Posterior vena cava (tissue), 2 donors: ENCODE measurements around the gene DEPP1. TPM values are rescaled to one million over a fixed set of nuclear protein-coding genes. Genes with fewer than 3 reads are reported as not detected.

Experiments
- DNase-seq: peaks from one replicate; pipeline ENCODE4 v3.0.0-alpha.2; 2020; ENCODE audit warnings: low spot score
- intact Hi-C, 2 donors: fragments of 100-400 bp; cut with DNase I; formaldehyde crosslinking; loops; one replicate each; pipeline versions ENCODE4 v1.14.1 to v1.14.2; 2022 to 2023
- total RNA-seq, 2 donors: library from RNA; stranded (reverse); fragmentation: NEBNext Ultra II Directional; extraction: Animal tissue kit (Norgen Biotek cat#: 25700); gene quantifications; one replicate each; pipeline ENCODE4 v1.2.1, GENCODE V29; 2021
- donor health status: DM: yes; HTN: yes; CAD: no.
- donor health status: DM: yes; HTN: yes; CAD: no.

Gene DEPP1
- total RNA-seq, 2 donors from 2014 or later: 58.8 to 105 TPM

GRCh38 chr10:44970812-44971395 lies 7.7 kb downstream of the DEPP1 start:
- DNase-seq: peak; percentile 58
- intact Hi-C loops: no loop called here

- intact Hi-C loops: no loop called here
- peak; percentile 25 for DNase-seq
Measured at GRCh38 chr10:44969854-44970253, 8.8 kb downstream of the DEPP1 start.

GRCh38 chr10:44968500-44969400 lies 9.9 kb downstream of the DEPP1 start:
- peak; percentile 76 for DNase-seq

GRCh38 chr10:44968091-44968490 lies 10.5 kb downstream of the DEPP1 start:
- intact Hi-C loops: no loop called here
- peak; percentile 87 for DNase-seq

More at GRCh38 chr10:44968500-44969400, 9.9 kb downstream of the DEPP1 start:
- intact Hi-C loops: no loop called here

- intact Hi-C loops: no loop called here
- DNase-seq: peak; percentile 84
Measured at GRCh38 chr10:44967616-44968015, 11.0 kb downstream of the DEPP1 start.

- intact Hi-C loops: no loop called here
- DNase-seq: peak; percentile 50
Measured at GRCh38 chr10:44966816-44967509, 11.6 kb downstream of the DEPP1 start.

- no peak for DNase-seq
- intact Hi-C loops: no loop called here
Measured at GRCh38 chr10:44966129-44966815, 12.3 kb downstream of the DEPP1 start.

GRCh38 chr10:44965651-44966097 lies 12.9 kb downstream of the DEPP1 start:
- intact Hi-C loops: no loop called here
- DNase-seq: peak; percentile 61

GRCh38 chr10:44965104-44965503 lies 13.5 kb downstream of the DEPP1 start:
- intact Hi-C loops: no loop called here
- DNase-seq: no peak

- DNase-seq: peak; percentile 85
Measured at GRCh38 chr10:44963772-44964633, 14.6 kb downstream of the DEPP1 start.

GRCh38 chr10:44962870-44963738 lies 15.5 kb downstream of the DEPP1 start:
- DNase-seq: no peak
- intact Hi-C loops: loop anchor here in 1 of 2 donors (1.0 kb wide), 1 partner anchor 16 kb away; no protein-coding TSS in a partner anchor

More at GRCh38 chr10:44963772-44964633, 14.6 kb downstream of the DEPP1 start:
- intact Hi-C loops: no loop called here

- no peak for DNase-seq
- intact Hi-C loops: loop anchor here in 1 of 2 donors (1.0 kb wide), 1 partner anchor 15 kb away; no protein-coding TSS in a partner anchor
Measured at GRCh38 chr10:44961931-44962750, 16.5 kb downstream of the DEPP1 start.

- intact Hi-C loops: no loop called here
Measured at GRCh38 chr10:44961230-44961571, 17.4 kb downstream of the DEPP1 start.

GRCh38 chr10:44960482-44961229 lies 18.0 kb downstream of the DEPP1 start:
- peak; percentile 79 for DNase-seq
- intact Hi-C loops: no loop called here

More at GRCh38 chr10:44961230-44961571, 17.4 kb downstream of the DEPP1 start:
- no peak for DNase-seq

GRCh38 chr10:44960088-44960460 lies 18.5 kb downstream of the DEPP1 start:
- DNase-seq: no peak
- intact Hi-C loops: no loop called here
